ENCODE results near the gene ZNF784. TPM values are rescaled to one million over a fixed set of nuclear protein-coding genes. Genes with fewer than 3 reads are reported as not detected.

The ZNF784 gene
- total and polyA plus RNA-seq, 9 of the 15 experiments (the other 6 are each of a cell fraction or from before 2014, with no cell fraction given), result 0.14 to 6.1 (median 2.1) TPM

- Histone ChIP-seq H3K79me2 (ENCODE audit: control insufficient read depth, insufficient read depth, low read length) (peaks cover 7% of the 10 kb centered on the region; the same call in 2 of the 3 replicates), H2AFZ (ENCODE audit: low read depth, low read length) (peak overlapping the region; percentile 99), H3K4me1 (replicated peaks in 1 of 2; ENCODE audit: control insufficient read depth in 2 of 2, insufficient read depth in 2 of 2, low read length in 2 of 2) (peaks cover 9 to 11% of the 10 kb centered on the region in 2 experiments; a peak in 4 of 5 replicates), H3K9me3 (replicated peaks; ENCODE audit: control insufficient read depth, insufficient read depth, low read depth, low read length) (no peaks in the 10 kb centered on the region), H3K27ac (ENCODE audit: extremely low read depth, low read depth, low read length) (peak overlapping the region; percentile 93; the same call in 1 of the 3 replicates), H3K4me3 (peak overlapping the region; percentile 53), H3K4me2 (ENCODE audit: insufficient read depth, low read length) (peak overlapping the region; percentile 89), H3K9me1 (ENCODE audit: control insufficient read depth, insufficient read depth, low read length) (peaks cover 3% of the 10 kb centered on the region), H4K20me1 (replicated peaks; ENCODE audit: control insufficient read depth, insufficient read depth, low read length) (no peaks in the 10 kb centered on the region; the same call in 1 of the 2 replicates), H3K9ac (ENCODE audit: insufficient read depth in 1 of 2, low read depth in 2 of 2, low read length in 2 of 2) (peak overlapping the region; percentile 67 to 89), H3K36me3 (ENCODE audit: control insufficient read depth, insufficient read depth, low read length) (peaks cover 9% of the 10 kb centered on the region; the same call in 1 of the 3 replicates), H3K27me3 (ENCODE audit: control insufficient read depth in 2 of 2, insufficient read depth in 2 of 2, low read length in 2 of 2) (no peaks in the 10 kb centered on the region)
- CTCF ChIA-PET (ENCODE audit: low intra/inter-chr PET ratio), result no interaction called here
- in situ Hi-C loops (cut with MboI), result loop anchor here (5.0 to 25.0 kb wide), 4 partner anchors 108 to 687 kb away; partner anchors contain the start of genes BRSK1, HSPBP1, TNNT1 and ZSCAN5A
- peak in 1 of 4 experiments; percentile 2 for DNase-seq (ENCODE audit: extremely low read depth in 1 of 4, low spot score in 3 of 4)
- intact Hi-C loops (cut with micrococcal nuclease), result no loop called here
- POLR2A ChIA-PET, result interaction anchor here (0.6 to 3.8 kb wide), 14 partner anchors 8 to 552 kb away, joined by 3 to 18 read pairs (median 3); partner anchors contain the start of gene TMEM238
- no peak for FAIRE-seq
- no peak for ATAC-seq
- WGBS (ENCODE audit: insufficient coverage, low coverage, missing lambda C conversion rate), result 33% methylated on average over 11 of the region's 11 CpGs
- TSS peak; percentile 72 for BruUV-seq (replicated peaks)
- peak; percentile 5; the same call in 1 of the 2 replicates for TF ChIP-seq ZFX (CRISPR knock-in tag; IDR thresholded peaks at IDR 0.05)
- peak; percentile 60; the same call in 1 of the 2 replicates for TF ChIP-seq ZNF384 (IDR thresholded peaks at IDR 0.05; ENCODE audit: low read depth, low read length)
- TF ChIP-seq, protein P1, sequence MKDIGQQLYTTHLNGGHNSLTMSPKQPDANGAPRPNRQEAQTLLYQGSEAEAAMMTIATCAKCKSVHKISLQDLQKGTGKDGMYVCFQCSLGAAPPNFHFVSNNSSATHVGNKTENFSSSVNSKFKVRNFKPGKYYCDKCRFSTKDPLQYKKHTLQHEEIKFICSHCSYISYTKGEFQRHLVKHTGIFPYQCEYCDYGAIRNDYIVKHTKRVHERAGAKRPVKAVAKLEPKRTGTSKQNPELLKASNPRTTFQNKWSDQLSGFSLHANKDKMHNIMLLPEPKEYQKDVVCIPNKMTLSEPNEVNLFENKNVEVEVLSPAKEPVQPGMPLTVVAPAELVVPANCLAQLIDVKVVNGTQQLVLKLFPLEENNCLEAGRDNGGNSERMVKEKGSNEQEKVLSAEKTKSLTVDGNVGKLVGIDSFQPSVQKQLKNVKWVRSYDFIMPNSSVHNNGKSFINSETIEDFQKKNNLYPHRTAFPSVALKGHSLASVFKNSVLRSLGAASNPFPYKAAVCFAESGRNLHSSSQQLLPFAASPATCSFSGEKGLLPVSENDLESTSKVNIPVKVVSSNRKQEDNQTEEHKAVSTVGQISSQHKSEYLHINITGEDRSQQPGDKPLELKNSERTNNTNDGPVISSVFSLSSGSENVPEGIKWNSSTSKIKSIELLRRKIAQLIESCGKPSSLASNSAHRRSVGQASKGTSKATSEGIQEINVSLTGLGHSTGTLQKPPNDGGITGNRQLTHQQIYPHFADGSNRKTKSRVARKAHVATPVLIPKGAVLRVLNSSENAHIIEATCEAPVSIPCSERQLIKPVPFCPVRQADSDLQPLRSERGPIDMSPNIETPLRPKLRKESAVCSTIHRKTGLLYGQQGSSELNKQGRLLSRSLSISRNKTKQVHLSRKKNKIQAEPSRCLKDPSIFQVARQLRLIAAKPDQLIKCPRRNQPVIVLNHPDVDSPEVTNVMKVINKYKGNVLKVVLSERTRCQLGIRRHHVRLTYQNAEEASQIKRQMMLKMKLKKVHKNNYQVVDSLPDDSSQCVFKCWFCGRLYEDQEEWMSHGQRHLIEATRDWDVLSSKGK (CRISPR knock-in tag; IDR thresholded peaks at IDR 0.05), result no peak
- TF ChIP-seq, protein P2, sequence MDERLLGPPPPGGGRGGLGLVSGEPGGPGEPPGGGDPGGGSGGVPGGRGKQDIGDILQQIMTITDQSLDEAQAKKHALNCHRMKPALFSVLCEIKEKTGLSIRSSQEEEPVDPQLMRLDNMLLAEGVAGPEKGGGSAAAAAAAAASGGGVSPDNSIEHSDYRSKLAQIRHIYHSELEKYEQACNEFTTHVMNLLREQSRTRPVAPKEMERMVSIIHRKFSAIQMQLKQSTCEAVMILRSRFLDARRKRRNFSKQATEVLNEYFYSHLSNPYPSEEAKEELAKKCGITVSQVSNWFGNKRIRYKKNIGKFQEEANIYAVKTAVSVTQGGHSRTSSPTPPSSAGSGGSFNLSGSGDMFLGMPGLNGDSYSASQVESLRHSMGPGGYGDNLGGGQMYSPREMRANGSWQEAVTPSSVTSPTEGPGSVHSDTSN (CRISPR knock-in tag; IDR thresholded peaks at IDR 0.05; ENCODE audit: low read depth), result no peak
- TF ChIP-seq, protein P2 (tag; conservative IDR thresholded peaks at IDR 0.05; ENCODE audit: low read depth), result 0 out of 2 replicates have a peak, but pooled peaks have one; percentile 21
- TF ChIP-seq, protein P3, sequence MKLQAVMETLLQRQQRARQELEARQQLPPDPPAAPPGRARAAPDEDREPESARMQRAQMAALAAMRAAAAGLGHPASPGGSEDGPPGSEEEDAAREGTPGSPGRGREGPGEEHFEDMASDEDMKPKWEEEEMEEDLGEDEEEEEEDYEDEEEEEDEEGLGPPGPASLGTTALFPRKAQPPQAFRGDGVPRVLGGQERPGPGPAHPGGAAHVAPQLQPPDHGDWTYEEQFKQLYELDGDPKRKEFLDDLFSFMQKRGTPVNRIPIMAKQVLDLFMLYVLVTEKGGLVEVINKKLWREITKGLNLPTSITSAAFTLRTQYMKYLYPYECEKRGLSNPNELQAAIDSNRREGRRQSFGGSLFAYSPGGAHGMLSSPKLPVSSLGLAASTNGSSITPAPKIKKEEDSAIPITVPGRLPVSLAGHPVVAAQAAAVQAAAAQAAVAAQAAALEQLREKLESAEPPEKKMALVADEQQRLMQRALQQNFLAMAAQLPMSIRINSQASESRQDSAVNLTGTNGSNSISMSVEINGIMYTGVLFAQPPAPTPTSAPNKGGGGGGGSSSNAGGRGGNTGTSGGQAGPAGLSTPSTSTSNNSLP (IDR thresholded peaks at IDR 0.05; ENCODE audit: borderline replicate concordance, low read depth, low read length), result no peak
- no peak for TF ChIP-seq DPF2 (IDR thresholded peaks at IDR 0.05)
- TF ChIP-seq, protein P4, sequence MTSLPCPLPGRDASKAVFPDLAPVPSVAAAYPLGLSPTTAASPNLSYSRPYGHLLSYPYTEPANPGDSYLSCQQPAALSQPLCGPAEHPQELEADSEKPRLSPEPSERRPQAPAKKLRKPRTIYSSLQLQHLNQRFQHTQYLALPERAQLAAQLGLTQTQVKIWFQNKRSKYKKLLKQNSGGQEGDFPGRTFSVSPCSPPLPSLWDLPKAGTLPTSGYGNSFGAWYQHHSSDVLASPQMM (CRISPR knock-in tag; IDR thresholded peaks at IDR 0.05), result no peak
- peak; percentile 52 for TF ChIP-seq PKNOX1 (IDR thresholded peaks at IDR 0.05)
- TF ChIP-seq EWSR1 (IDR thresholded peaks at IDR 0.05; ENCODE audit: borderline replicate concordance, low read depth, partially characterized antibody), result no peak
- TF ChIP-seq JUNB (CRISPR knock-in tag; conservative IDR thresholded peaks at IDR 0.05), result no peak
- 0 out of 2 replicates have a peak, but pooled peaks have one; percentile 26 for TF ChIP-seq SMARCA5 (IDR thresholded peaks at IDR 0.05)
- no peak for TF ChIP-seq E2F3 (CRISPR knock-in tag; IDR thresholded peaks at IDR 0.05)
Measured at GRCh38 chr19:55625004-55625326, 599 bp upstream of the ZNF784 start.

All from K562 (cell line).